Fibroblast of skin of abdomen (primary cell): Measurements from ENCODE around the gene CRISPLD2.
"Not testable (repeated sequence)": the region's sequence is repeated elsewhere in the genome, so short reads cannot be mapped to it uniquely, and the experiment has no call there.

Source experiments
- DNase-seq: peaks from one replicate; pipeline ENCODE4 v3.0.0-alpha.2; 2013

Gene CRISPLD2

DNA sequence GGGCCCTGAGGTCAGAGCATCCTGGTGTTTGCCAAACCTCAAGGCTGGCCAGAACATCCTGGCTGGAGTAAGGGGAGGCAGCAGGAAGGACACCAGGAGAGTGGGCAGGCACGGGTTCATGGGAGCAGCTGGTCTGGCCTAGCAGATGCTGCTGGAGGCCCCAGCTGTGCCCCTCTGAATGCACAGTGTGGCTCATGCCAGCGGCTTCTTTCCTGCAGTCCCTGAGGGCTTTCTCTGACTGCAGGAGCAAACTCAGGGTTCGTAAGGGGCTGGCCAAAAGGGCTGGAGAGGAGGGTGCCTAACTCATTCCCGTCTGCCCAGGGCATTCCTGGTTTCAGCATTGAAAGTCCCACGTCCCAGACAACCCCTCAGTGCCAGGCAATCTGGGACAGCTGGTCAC, 112.9 kb downstream of the CRISPLD2 start:
- DNase-seq, result no peak

DNA sequence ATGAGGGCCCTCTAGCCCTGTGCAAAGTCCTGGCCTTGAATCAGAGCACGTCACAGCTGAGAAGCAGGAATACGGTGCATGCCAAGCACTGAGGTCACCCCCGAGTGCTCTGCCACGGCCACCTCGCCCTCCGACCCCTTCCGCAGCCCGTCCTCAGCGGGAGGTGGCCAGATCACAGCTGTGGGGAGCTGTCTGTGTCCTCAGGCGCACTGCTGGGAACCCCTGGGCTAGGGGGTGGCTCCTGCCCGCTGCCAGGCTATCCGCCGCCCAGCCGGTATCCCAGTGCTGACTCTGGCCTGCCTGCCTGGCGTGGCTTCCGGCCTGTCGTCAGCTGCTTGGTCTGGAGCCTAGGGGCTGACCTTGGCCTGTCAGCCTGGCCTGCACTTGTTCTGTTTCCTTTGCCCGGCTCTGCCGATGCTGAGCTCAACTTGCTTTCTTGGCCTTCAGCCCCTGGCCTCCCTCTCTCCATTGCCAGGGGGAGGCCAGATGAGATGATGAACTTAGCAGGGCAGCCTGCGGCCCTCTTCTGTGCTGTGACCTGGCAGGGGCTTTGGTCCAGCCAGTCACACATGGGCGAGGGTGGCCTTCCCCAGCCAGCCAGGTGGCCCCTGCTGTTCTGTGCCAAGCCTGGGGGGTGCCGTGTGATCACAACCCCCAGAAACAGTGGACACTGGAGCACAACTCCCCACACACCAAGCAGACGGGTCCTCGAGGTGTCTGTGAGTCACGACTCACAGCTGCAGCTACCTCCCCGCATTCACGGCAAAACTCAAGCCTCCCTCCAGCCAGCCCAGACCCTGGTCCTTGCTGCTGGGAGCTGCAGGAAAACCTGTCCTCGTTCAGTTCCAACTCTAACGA, 114.2 kb downstream of the CRISPLD2 start:
- no peak for DNase-seq

DNA sequence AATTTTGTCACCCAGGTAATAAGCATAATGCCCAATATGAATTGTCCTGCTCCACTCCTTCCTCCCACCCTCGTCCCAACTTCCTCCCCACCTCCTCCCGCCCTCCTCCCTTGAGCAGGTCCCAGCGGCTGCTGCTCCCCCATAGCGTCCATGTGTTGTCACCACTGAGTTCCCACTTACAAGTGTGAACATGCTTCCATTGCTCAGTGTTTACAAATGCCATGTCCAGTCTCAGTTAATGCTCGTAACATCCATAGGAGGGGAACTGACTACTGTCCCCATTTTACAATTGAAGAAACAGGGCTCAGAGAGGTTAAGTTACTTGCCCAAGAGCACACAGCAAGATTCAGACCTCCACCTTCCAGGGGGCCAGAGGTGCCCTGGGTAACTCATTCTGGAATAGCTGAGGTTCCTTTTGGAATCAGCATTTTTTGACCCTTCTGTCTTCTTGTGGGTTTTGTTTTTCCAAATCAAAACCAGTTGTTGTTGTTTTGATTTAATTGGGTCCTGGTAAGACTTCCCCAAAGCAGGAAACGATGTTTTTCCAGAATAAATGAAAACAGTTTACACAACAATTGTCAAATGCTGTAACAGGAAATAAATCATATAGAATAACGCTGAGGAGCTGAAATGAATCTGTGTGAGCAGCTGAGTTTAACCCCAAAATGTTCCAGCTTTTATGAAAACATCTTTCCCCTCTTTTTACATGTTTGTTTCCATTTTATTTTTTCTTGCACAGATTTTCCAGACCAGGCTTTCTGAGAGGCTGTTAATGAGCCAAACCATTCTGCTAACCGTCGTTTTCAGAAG, 117.6 kb downstream of the CRISPLD2 start:
- DNase-seq, result no peak

DNA sequence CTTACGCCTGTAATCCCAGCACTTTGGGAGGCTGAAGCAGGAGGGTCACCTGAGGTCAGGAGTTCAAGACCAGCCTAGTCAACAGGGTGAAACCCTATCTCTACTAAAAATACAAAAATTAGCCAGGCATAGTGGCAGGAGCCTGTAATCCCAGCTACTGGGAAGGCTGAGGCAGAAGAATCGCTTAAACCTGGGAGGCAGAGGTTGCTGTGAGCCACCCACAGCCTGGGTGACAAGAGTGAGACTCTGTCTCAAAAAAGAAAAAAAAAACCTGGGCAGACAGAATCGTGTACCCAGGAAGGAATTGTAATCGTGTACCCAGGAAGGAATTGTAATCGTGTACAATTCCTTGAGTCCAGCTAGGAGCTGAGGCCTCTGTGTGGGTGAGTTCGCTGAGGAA, 118.8 kb downstream of the CRISPLD2 start:
- DNase-seq, result not testable (repeated sequence)

DNA sequence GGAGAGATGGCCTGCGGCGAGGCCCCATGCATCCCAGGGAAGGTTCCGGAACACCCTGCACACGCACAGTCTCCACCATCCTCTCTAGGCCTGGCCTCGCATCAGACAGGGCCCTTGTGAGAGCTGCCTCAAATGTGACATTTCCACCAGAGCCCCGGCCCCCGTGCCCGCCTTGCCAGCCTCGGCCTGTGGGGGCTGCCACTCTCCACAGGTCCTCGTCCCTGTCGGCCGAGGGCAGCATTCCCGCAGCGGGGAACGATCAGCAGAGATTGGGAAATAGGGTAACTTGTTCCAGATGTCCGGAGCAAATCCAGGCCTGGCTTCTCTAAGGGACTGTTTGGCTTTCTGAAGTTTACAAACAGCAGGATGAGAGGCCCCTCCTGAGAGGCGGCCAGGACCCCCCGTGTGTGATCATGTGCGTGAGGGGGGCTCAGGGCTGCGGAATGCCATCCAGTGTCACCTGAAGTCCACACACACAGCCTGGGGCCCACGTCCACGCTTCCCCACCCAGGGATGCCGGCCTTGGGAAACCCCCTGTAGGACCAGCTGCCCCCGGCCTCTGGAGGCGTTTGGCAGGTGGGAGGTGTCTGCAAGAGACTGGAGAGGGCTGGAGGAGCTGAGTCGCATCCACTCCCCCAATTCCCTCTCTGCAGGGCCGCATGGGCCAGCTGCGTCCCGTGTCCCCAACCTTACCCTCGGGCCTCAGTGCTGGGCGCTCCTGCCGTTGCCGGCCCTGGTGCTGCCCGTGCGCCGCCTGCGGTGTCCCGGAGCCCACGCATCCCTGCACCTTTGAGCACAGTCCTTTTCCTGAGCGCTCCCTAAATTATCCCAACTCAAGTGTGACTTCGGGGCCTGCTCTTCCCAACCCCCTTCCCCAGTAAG, 121.1 kb downstream of the CRISPLD2 start:
- DNase-seq, result peak; percentile 61

DNA sequence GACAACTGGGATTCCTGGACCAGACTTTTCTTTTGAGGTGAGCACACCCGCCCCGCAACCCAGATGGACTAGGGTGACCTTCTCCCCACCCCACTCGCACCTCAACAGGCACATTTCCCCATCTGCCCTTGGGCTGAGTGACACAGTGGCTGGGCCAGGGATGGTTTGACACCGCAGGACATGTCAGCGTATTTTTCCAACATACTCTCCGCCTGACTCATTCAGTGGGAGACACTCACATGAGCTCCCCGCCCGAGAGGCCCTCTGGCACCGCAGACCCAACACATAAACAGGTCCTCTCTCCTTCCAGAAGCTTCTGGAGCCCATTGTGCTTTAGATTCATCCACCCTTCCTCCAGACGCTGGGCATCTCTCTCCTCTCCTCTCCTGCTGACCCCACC, 122.1 kb downstream of the CRISPLD2 start:
- DNase-seq, result no peak

DNA sequence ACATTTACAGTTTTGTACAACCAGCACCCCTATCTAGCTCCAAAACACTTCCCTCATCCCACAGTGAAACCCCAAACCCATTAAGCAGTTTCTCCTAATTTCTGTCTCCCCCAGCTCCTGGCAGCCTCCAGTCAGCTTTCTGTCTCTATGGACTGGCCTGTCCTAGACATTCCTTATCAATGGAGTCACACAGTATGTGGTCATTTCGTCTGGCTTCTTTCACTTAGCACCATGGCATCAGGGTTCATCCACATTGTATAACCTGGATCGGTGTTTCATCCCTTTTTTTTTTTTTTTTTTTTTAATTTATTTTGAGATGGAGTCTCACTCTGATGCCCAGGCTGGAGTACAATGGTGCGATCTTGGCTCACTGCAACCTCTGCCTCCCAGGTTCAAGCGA, 123.0 kb downstream of the CRISPLD2 start:
- DNase-seq, result peak; percentile 35

DNA sequence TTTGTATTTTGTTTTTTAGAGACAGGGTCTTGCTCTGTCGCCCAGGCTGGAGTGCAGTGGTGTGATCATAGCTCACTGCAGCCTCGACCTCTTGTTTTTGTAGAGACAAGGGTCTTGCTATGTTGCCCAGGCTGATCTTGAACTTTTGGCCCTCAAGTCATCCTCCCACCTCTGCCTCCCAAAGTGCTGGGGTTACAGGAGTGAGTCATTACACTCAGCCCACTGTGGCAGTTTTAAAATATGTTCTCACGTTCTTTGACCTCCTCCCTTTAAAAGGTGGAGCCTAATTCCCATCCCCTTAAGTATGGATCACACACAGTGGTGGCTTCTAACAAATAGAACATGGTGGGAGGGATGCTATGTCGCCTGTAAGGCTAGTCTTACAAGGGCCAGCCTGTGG, 123.8 kb downstream of the CRISPLD2 start:
- DNase-seq, result no peak

DNA sequence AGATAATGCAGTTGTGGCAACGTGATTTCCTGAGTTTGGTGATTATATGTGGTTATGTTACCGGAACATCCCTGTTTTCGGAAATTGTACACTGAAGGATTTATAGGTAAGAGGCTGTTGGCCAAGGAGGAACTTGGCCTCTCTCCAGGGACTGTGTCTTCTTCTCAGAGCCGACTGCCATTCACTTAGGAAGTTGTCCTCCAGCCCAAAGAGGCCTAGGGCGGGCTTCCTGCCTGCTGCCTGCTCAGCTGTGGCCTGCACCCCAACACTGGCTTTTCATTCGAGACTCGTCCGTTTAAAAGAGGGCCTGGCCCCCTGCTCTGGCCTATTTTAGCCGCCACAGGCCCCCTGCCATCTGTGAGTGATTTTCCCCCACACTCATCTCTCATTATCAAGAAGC, 127.2 kb downstream of the CRISPLD2 start:
- peak; percentile 48 for DNase-seq

DNA sequence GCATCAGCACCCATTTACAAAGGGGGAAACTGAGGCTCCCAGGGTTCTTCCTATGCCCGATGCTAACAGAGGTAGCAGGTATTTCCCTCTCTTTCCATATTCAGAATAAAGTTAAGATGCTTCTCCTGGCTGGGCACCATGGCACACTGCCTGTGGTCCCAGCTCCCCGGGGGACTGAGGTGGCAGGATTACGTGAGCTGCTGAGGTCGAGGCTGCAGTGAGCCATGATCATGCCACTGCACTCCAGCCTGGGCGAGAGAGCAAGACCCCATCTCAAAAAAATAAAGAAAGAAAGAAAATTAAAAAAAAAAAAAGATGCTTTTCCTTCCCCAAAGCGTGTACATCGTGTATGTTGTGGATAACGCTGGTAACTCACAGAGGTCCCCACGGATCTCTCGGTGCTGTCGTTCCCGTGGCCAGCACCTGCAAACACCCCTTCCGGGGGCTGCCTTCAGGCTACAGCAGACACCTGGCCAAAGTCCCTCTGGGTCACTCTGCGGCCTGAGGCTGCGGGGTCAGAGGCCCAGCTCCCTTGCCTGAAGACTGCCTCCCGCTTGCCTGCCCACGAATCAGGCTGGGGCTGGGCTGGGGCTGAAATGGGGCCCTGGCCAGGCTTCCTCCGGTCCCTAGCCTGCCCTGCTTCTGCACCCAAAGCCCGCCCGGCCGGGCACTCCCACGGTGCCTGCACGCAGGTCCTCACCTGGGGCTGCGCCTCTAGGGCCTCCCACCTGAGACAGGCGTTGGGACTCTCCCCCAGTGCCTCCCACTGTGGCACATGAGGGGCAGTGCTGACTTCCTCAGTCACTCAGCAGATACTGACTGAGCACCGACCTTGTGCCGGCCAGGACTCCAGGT, 128.4 kb downstream of the CRISPLD2 start:
- no peak for DNase-seq

DNA sequence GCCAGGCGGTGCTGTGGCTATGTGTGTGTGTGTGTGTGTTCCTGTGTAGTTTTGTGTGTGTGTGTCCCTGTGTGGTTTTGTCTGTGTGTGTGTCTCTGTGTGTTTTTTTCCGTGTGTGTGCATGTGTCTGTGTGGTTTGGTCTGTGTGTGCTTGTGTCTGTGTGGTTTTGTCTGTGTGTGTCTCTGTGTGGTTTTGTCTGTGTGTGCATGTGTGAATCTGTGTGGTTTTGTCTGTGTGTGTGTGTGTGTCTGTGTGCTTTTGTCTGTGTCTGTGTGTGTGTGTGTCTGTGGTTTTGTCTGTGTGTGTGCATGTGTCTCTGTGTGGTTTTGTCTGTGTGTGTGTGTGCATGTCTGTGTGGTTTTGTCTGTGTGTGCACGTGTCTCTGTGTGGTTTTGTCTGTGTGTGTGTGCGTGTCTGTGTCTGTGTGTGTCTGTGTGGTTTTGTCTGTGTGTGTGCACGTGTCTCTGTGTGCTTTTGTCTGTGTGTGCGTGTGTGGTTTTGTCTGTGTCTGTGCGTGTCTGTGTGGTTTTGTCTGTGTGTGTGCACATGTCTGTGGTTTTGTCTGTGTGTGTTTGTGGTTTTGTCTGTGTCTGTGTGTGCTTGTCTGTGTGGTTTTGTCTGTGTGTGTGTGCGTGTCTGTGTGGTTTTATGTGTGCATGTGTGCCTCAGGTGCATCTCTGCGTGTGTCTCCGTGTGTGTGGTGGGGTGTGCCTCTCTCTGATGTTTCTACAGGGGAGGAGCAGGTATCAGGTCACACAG, 129.2 kb downstream of the CRISPLD2 start:
- DNase-seq, result peak; percentile 27

DNA sequence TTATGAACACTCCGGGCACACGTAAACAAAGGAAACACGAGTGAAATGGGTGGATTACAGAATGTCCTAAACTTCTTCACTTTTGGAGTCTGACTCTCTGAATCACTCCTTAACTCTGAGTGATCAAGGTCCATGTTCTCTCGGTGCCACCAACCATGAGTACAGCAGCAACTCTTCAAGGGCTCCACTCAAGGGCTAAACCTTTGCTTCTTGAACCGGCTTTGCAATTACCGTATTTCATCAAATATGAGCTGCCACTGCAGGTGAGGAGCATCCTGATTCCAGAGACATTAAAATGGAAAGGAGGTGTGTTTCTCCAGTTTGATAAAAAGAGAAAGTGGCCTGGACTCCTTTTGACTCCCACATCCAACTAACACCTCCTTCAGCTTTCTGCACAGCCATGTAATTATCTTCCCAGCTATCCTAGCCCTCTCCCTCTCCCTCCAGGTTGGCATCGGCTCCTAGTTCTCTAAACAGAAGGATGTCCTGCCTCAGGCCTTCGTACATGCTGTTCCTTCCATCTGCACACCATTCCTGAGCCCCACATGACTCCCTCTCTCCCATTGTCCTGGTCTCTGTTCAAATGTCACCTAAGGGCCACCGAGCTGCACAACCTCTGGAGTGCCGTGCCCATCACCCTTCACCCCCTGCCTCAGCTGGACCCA, 130.1 kb downstream of the CRISPLD2 start:
- no peak for DNase-seq

DNA sequence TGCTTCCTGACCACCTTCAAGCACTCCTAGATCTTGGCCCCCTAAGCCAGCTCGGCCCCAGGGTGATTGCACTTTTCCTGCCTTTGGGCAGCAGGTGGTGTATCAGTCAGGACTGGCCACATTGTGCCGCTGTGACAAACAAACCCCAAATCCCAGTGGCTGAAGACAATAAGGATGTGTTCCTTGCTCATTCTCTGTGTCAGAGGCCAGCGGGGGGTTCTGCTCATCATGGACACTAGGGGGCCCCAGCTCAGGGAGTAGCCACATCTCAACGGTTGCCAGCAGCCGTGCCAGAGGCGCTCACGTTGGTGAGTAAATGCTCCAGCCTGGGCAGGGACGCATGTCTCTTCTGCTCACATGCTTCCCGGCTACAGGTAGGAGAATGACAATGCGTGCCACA, 131.1 kb downstream of the CRISPLD2 start:
- no peak for DNase-seq

DNA sequence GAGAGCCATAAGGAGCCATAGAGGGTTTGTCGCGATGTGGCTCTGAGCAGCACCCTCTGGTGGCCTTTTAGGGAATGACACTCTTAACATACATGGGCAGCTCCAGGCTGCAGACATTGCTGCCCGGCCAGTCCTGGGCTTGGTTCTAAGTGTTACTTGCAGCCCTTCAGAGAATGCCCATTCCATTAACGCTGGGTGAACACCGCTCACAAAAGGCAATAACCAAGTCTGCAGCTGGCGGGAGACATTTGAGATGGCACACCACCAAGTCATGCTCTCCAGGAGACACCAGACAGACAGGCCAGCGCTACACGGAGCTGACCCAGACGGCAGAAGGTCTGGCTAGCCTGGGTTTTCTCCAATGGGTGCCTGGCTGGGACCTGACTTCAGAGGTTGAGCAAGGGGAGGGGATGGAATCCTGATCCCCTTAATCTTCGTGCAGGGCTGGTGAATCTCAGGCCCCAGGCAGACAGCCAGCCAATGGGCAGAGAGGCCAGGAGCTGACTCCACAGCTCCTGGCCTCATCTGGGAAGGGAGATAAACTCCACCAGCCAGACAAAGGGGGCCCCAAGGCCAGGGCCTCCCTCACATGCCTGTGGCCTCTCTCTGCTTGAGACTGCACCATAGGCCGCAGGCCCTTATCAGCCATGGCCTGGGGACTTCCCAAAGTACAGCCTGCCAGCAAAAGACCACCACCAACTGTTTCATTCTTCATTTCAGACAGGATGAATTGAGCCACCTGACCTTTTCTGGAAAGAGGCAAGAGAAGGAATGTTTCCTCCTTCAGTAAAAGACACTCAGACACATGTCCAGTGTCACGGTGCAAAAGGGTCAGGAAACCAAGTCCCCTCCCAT, 132.8 kb downstream of the CRISPLD2 start:
- peak; percentile 76 for DNase-seq

DNA sequence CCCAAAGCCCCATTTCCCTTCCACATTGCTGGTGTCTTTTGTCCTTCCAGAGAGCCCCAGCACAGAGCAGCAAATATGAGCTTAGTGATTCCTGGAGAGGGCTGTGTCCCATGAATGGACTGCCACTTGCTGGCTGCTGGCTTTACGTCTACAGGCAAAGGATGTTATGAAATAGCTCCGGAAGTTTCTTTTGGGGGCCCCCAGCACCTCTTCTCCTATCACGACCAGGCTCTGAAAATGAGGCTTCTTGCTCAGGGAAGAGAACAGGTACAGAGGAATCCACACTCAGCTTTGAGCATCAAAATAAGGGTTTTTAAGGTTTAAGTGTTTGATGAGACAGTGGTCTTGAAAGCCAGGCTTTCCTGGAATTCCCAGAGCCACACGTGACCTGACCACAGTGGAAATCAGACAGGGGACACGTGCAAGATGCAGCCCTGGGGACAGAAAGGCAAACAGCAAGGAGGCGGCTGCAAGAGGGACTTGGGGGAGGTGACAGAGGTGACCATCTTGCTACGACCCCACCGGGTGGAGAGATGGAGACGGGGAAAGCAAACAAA, 133.5 kb downstream of the CRISPLD2 start:
- DNase-seq, result no peak

DNA sequence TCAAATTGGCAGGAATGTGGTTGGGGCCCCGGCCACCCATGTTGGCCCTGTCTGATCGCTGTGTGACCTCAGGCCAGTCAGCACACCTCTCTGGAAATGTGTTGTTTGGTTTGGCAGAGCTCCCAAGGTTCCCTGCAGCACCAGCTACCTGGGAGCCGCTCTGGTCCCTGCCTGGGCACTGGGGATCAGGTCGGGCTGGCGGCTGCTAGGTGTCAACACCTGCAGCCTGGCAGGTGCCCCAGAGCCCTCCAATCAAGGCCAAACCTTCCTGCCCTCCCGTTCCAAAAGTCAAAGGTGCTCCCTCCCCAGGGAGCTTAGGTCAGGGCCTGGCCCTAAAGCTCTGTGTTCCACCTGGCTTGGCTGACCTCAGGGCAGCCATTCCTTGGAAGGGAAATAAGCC, 135.6 kb downstream of the CRISPLD2 start:
- DNase-seq, result no peak

DNA sequence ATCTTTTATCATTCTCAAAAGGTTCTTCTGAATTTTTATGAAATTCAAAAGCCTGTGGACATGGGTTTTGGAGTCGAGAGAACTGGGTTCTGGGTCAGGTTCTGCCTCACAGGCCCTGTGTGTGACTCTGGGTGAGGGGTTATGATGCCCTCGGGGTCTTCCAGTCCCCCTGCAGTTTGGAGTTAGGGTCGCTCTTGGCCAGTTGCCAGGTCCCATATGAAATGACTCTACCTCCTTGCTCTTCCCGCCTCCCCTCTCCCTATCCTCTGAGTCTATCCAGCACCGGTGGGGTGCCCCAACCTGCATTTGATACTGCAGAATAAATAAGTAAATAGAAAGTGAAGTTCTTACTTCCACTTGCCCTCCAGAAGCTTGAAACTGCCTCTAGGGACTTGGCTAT, 137.4 kb downstream of the CRISPLD2 start:
- DNase-seq, result no peak

DNA sequence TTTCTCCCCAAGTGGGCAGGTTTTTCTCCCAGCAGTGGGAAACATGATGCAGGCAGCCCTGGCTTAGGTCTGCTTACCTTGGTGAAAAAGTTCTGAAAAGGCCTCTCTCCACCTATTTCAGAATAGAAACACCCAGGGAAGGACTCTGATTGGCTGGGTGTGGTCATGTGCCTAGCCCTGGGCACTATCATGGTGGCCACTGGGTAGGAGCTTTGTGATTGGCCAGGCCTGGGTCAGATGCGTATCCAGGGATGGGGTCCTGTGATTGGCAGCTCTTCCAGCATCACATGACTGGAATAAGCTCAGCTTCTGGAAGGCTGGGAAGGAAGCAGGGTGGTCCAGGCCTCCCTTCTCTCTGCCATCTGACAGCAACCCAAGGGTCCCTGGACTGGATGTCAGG, 138.0 kb downstream of the CRISPLD2 start:
- DNase-seq, result no peak
